ENCODE data around the gene ZFHX2. TPM values are rescaled to one million over a fixed set of nuclear protein-coding genes. Genes with fewer than 3 reads are reported as not detected.

The ZFHX2 gene
- polyA plus RNA-seq, 1 donor (not counting 4 experiments of a cell fraction or from before 2014, with no cell fraction given) = 0.18 TPM

- dilution Hi-C loops (cut with MboI; ENCODE audit: extremely low pct_ligation_motif_present, low sequenced_read_pairs) = no loop called here
- H3K9ac ChIP-seq (ENCODE audit: control insufficient read depth, extremely low read depth, insufficient read depth, low read length) = no peak overlapping the region
- H2AFZ ChIP-seq (ENCODE audit: control insufficient read depth, low read length) = no peak overlapping the region
- no peak for TF ChIP-seq EZH2 (IDR thresholded peaks at IDR 0.05; ENCODE audit: low read length)
- TF ChIP-seq CTCF (optimal IDR thresholded peaks at IDR 0.05 in 1 of 3, IDR thresholded peaks at IDR 0.05 in 1 of 3, conservative IDR thresholded peaks at IDR 0.05 in 1 of 3; ENCODE audit: extremely low read depth in 1 of 3, insufficient read depth in 2 of 3, low read length in 3 of 3) = no peak
- H3K4me3 ChIP-seq (ENCODE audit: control insufficient read depth in 2 of 3, extremely low read depth in 1 of 3, insufficient read depth in 2 of 3, low read depth in 1 of 3, low read length in 3 of 3) = no peak overlapping the region
- H3K27me3 ChIP-seq (ENCODE audit: control insufficient read depth, extremely low read depth, insufficient read depth, low read length) = peaks cover 6% of the 10 kb centered on the region
- H4K20me1 ChIP-seq (ENCODE audit: control insufficient read depth, extremely low read depth, insufficient read depth, low read length) = no peaks in the 10 kb centered on the region
- no peak overlapping the region for H3K27ac ChIP-seq (ENCODE audit: control insufficient read depth, insufficient read depth, low read length)
- H3K79me2 ChIP-seq (ENCODE audit: control insufficient read depth, insufficient read depth, low read length) = no peaks in the 10 kb centered on the region
- no peak for DNase-seq (ENCODE audit: low read depth, low spot score)
- no peaks in the 10 kb centered on the region for H3K9me1 ChIP-seq (ENCODE audit: control insufficient read depth, extremely low read depth, insufficient read depth, low read length)
- H3K4me2 ChIP-seq (ENCODE audit: control insufficient read depth, extremely low read depth, insufficient read depth, low read depth, low read length) = no peak overlapping the region
- H3K4me1 ChIP-seq (ENCODE audit: control insufficient read depth, extremely low read depth, insufficient read depth, low read length) = no peaks in the 10 kb centered on the region
- no peaks in the 10 kb centered on the region for H3K9me3 ChIP-seq (ENCODE audit: control insufficient read depth, low read depth, low read length)
- FAIRE-seq = no peak
- H3K36me3 ChIP-seq (ENCODE audit: control insufficient read depth in 2 of 2, extremely low read depth in 1 of 2, insufficient read depth in 2 of 2, low read length in 2 of 2) = no peaks in the 10 kb centered on the region
Measured at GRCh38 chr14:23514644-23514957, 37.0 kb downstream of the ZFHX2 start.

DNA sequence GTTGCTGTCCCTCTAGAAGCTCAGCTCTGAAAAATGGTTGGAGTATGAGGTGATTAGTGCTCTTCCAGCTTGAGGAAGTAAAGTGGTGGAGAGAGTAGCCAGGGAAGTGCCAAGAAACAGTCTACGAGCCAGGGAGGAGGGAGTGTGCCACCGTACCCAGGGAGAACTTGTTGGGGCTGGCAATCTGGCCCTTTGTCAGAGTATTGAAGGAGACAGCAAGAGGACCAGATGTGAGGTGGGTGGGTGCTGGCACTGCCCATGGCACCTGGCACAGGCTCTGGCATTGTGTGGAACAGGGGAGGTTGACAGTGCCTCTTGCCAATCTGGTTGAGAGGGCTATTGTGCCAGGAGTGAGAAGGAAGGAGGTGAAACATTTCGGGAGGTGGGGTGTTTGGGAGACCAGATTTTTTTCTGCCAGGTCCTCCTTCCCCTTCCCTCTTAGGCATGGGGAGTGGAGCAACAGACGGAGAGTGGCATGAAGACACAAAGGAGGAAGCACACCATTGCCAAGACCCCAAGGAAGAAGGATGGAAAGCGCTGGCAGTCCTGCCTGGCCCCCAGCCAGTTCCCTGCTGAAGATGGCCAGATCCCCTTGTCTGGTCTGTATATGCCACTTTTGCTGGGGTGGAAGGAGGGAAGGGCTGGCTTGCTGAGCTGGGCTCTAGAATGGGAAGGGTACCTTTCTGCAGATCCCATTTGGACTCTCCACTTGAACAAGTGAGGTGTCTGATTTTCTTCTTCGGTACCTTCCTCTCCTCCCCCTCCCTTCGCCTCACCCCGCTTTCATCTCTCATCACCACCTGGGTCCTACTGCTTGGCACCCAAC is 37.5 kb downstream of the ZFHX2 start:
- no peak overlapping the region for H3K9ac ChIP-seq (ENCODE audit: control insufficient read depth, extremely low read depth, insufficient read depth, low read length)
- no peak overlapping the region for H3K4me3 ChIP-seq (ENCODE audit: control insufficient read depth in 2 of 3, extremely low read depth in 1 of 3, insufficient read depth in 2 of 3, low read depth in 1 of 3, low read length in 3 of 3)
- dilution Hi-C loops (cut with MboI; ENCODE audit: extremely low pct_ligation_motif_present, low sequenced_read_pairs) = no loop called here
- no peaks in the 10 kb centered on the region for H3K36me3 ChIP-seq (ENCODE audit: control insufficient read depth in 2 of 2, extremely low read depth in 1 of 2, insufficient read depth in 2 of 2, low read length in 2 of 2)
- H2AFZ ChIP-seq (ENCODE audit: control insufficient read depth, low read length) = no peak overlapping the region
- peaks cover 6% of the 10 kb centered on the region for H3K27me3 ChIP-seq (ENCODE audit: control insufficient read depth, extremely low read depth, insufficient read depth, low read length)
- no peaks in the 10 kb centered on the region for H3K9me3 ChIP-seq (ENCODE audit: control insufficient read depth, low read depth, low read length)
- no peak for TF ChIP-seq CTCF (optimal IDR thresholded peaks at IDR 0.05 in 1 of 3, IDR thresholded peaks at IDR 0.05 in 1 of 3, conservative IDR thresholded peaks at IDR 0.05 in 1 of 3; ENCODE audit: extremely low read depth in 1 of 3, insufficient read depth in 2 of 3, low read length in 3 of 3)
- TF ChIP-seq EZH2 (IDR thresholded peaks at IDR 0.05; ENCODE audit: low read length) = no peak
- H3K4me1 ChIP-seq (ENCODE audit: control insufficient read depth, extremely low read depth, insufficient read depth, low read length) = no peaks in the 10 kb centered on the region
- H3K79me2 ChIP-seq (ENCODE audit: control insufficient read depth, insufficient read depth, low read length) = no peaks in the 10 kb centered on the region
- FAIRE-seq = no peak
- no peaks in the 10 kb centered on the region for H3K9me1 ChIP-seq (ENCODE audit: control insufficient read depth, extremely low read depth, insufficient read depth, low read length)
- H3K4me2 ChIP-seq (ENCODE audit: control insufficient read depth, extremely low read depth, insufficient read depth, low read depth, low read length) = no peak overlapping the region
- no peak for DNase-seq (ENCODE audit: low read depth, low spot score)
- no peak overlapping the region for H3K27ac ChIP-seq (ENCODE audit: control insufficient read depth, insufficient read depth, low read length)
- H4K20me1 ChIP-seq (ENCODE audit: control insufficient read depth, extremely low read depth, insufficient read depth, low read length) = no peaks in the 10 kb centered on the region
